ENCODE measurements around the gene VAMP5. TPM values are rescaled to one million over a fixed set of nuclear protein-coding genes. Genes with fewer than 3 reads are reported as not detected.

VAMP5 gene
- total and polyA plus RNA-seq, 9 of the 15 experiments (the other 6 are each of a cell fraction or from before 2014, with no cell fraction given), result 0.54 to 1.9 (median 1.5) TPM; not detected in 2

DNA sequence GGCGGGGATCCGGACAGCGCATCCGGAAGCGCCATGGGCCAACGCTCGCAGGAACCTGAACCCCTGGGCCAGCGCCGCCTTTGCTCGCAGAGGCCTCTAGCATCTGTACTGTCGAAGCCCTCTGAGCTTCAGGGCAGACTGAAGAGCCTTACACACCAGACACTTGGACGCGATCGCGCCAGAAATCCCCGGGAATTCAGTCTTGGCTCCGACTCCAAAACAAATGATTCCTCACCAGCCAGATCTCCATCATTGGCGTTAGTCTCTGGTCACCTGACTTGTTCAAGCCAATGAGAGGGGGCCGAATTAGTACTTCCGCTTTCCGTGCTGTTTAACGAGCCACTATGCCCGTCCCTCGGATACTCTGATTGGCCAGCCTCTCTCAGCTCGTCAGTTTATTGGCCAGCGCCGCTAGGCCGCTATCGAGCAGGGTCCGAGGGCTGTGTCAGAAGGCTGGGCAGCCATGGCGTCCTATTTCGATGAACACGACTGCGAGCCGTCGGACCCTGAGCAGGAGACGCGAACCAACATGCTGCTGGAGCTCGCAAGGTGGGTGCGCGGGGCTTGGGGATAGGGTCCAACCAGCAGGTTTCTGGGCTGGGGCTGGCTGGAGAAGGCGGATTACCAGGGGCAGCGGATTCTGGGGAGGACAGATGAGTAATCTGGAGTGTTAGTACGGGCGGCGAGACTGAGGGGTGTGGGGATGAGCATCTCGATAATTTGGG lies 11.2 kb downstream of the VAMP5 start, which contains the start of gene RNF181 (continued):
- TF ChIP-seq L3MBTL2 (IDR thresholded peaks at IDR 0.05) (peak; percentile 77), FOXJ3 (CRISPR knock-in tag; IDR thresholded peaks at IDR 0.05) (no peak), CTBP1 (IDR thresholded peaks at IDR 0.05; ENCODE audit: borderline replicate concordance) (0 out of 2 replicates have a peak, but pooled peaks have one; percentile 43), TCF7 (IDR thresholded peaks at IDR 0.05; ENCODE audit: borderline replicate concordance) (no peak), HEY1 (CRISPR knock-in tag; IDR thresholded peaks at IDR 0.05; ENCODE audit: borderline replicate concordance) (peak; percentile 70; the same call in 1 of the 2 replicates), HOXB6 (CRISPR knock-in tag; IDR thresholded peaks at IDR 0.05; ENCODE audit: borderline replicate concordance) (no peak), THRAP3 (IDR thresholded peaks at IDR 0.05; ENCODE audit: borderline replicate concordance) (no peak), RCOR1 (IDR thresholded peaks at IDR 0.05; ENCODE audit: borderline replicate concordance in 1 of 2, low read depth in 2 of 2, low read length in 2 of 2) (no peak; a peak in 1 of 4 replicates), ZNF282 (CRISPR knock-in tag; IDR thresholded peaks at IDR 0.05) (no peak), EP400 (IDR thresholded peaks at IDR 0.05) (peak; percentile 89), VEZF1 (CRISPR knock-in tag; IDR thresholded peaks at IDR 0.05) (0 out of 2 replicates have a peak, but pooled peaks have one; percentile 34), EGR1 (conservative IDR thresholded peaks at IDR 0.05) (no peak), ZNF263 (CRISPR knock-in tag; IDR thresholded peaks at IDR 0.05; ENCODE audit: borderline replicate concordance) (no peak), GATAD2A (IDR thresholded peaks at IDR 0.05) (no peak), HDAC1 (IDR thresholded peaks at IDR 0.05) (peak in 1 of 2 experiments; percentile 82; a peak in 2 of 4 replicates), TBL1XR1 (IDR thresholded peaks at IDR 0.05; ENCODE audit: low read length in 2 of 2) (no peak), TFAP4 (CRISPR knock-in tag; IDR thresholded peaks at IDR 0.05; ENCODE audit: borderline replicate concordance) (peak; percentile 50; the same call in 1 of the 2 replicates), MBD1 (CRISPR knock-in tag; IDR thresholded peaks at IDR 0.05) (no peak), HDAC3 (IDR thresholded peaks at IDR 0.05; ENCODE audit: borderline replicate concordance, partially characterized antibody) (no peak)
- TF ChIP-seq, protein P1, sequence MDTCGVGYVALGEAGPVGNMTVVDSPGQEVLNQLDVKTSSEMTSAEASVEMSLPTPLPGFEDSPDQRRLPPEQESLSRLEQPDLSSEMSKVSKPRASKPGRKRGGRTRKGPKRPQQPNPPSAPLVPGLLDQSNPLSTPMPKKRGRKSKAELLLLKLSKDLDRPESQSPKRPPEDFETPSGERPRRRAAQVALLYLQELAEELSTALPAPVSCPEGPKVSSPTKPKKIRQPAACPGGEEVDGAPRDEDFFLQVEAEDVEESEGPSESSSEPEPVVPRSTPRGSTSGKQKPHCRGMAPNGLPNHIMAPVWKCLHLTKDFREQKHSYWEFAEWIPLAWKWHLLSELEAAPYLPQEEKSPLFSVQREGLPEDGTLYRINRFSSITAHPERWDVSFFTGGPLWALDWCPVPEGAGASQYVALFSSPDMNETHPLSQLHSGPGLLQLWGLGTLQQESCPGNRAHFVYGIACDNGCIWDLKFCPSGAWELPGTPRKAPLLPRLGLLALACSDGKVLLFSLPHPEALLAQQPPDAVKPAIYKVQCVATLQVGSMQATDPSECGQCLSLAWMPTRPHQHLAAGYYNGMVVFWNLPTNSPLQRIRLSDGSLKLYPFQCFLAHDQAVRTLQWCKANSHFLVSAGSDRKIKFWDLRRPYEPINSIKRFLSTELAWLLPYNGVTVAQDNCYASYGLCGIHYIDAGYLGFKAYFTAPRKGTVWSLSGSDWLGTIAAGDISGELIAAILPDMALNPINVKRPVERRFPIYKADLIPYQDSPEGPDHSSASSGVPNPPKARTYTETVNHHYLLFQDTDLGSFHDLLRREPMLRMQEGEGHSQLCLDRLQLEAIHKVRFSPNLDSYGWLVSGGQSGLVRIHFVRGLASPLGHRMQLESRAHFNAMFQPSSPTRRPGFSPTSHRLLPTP (IDR thresholded peaks at IDR 0.05; ENCODE audit: borderline replicate concordance, extremely low read depth, insufficient read length), result no peak

Measured in K562 (cell line).